GM19238 (cell line): ENCODE measurements around the gene FAM169A.
"Not testable (repeated sequence)": the region's sequence is repeated elsewhere in the genome, so short reads cannot be mapped to it uniquely, and the experiment has no call there.

Source experiments
- DNase-seq: peaks from one replicate; pipeline ENCODE4 v3.0.0; 2011; ENCODE audit warnings: low spot score; ENCODE audit not compliant: insufficient read length

Gene FAM169A

GRCh38 chr5:74798977-74799911 is 66.9 kb downstream of the FAM169A start:
- no peak for DNase-seq

GRCh38 chr5:74791669-74792068 is 74.5 kb downstream of the FAM169A start:
- DNase-seq = not testable (repeated sequence)

- no peak for DNase-seq
Observed at GRCh38 chr5:74787424-74787823, 78.8 kb downstream of the FAM169A start.

GRCh38 chr5:74786851-74787250 is 79.3 kb downstream of the FAM169A start:
- no peak for DNase-seq

GRCh38 chr5:74778609-74779008 is 87.6 kb downstream of the FAM169A start:
- no peak for DNase-seq

- DNase-seq = no peak
Observed at GRCh38 chr5:74772359-74772758, 93.8 kb downstream of the FAM169A start.

- DNase-seq = no peak
Observed at GRCh38 chr5:74767579-74767913, 98.6 kb downstream of the FAM169A start.

GRCh38 chr5:74766849-74767578 is 99.2 kb downstream of the FAM169A start, which contains the start of the genes GFM2 and NSA2:
GFM2 (minus strand) TSS chr5:74767117; CDS start chr5:74763742, 3,375 bp downstream.
NSA2 (plus strand) TSS chr5:74767249; CDS start chr5:74767361, 112 bp downstream.
- peak; percentile 50 for DNase-seq

GRCh38 chr5:74766418-74766848 is 99.8 kb downstream of the FAM169A start:
- DNase-seq = peak; percentile 13

- DNase-seq = no peak
Observed at GRCh38 chr5:74765929-74766328, 100.3 kb downstream of the FAM169A start.

- DNase-seq = no peak
Observed at GRCh38 chr5:74765201-74765600, 101.0 kb downstream of the FAM169A start.

- DNase-seq = no peak
Observed at GRCh38 chr5:74763504-74763903, 102.7 kb downstream of the FAM169A start.

- no peak for DNase-seq
Observed at GRCh38 chr5:74762599-74762998, 103.6 kb downstream of the FAM169A start.

- DNase-seq = no peak
Observed at GRCh38 chr5:74761241-74761640, 104.9 kb downstream of the FAM169A start.

- not testable (repeated sequence) for DNase-seq
Observed at GRCh38 chr5:74748742-74749141, 117.4 kb downstream of the FAM169A start.

- DNase-seq = no peak
Observed at GRCh38 chr5:74738406-74738805, 127.8 kb downstream of the FAM169A start.

- no peak for DNase-seq
Observed at GRCh38 chr5:74736759-74737158, 129.4 kb downstream of the FAM169A start.
